ENCODE data around the gene SRP72.

DNA sequence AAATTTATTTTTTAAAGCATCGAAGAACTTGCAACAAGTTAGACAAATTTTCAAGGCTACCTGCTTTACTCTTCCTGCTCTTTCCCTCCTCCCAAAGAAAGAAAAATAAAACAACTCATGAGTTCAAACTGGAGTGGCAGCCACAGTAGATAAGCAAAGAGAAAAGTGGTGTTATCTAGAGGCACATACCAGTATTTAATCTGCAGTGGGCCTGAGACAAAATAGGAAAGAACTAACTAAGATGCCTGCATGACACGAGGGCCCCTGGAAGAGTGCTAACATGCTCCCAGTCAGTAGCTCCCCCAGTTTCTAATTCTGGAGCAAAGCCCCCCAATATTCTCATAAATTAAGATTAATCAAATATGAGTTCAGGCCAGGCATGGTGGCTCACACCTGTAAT lies 46.1 kb downstream of the SRP72 start:
- TF ChIP-seq EZH2 (IDR thresholded peaks at IDR 0.05) = no peak
- TF ChIP-seq, protein P1, sequence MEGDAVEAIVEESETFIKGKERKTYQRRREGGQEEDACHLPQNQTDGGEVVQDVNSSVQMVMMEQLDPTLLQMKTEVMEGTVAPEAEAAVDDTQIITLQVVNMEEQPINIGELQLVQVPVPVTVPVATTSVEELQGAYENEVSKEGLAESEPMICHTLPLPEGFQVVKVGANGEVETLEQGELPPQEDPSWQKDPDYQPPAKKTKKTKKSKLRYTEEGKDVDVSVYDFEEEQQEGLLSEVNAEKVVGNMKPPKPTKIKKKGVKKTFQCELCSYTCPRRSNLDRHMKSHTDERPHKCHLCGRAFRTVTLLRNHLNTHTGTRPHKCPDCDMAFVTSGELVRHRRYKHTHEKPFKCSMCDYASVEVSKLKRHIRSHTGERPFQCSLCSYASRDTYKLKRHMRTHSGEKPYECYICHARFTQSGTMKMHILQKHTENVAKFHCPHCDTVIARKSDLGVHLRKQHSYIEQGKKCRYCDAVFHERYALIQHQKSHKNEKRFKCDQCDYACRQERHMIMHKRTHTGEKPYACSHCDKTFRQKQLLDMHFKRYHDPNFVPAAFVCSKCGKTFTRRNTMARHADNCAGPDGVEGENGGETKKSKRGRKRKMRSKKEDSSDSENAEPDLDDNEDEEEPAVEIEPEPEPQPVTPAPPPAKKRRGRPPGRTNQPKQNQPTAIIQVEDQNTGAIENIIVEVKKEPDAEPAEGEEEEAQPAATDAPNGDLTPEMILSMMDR (IDR thresholded peaks at IDR 0.05 in 2 of 3, conservative IDR thresholded peaks at IDR 0.05 in 1 of 3; ENCODE audit: borderline replicate concordance in 1 of 3, insufficient read depth in 1 of 3, low read depth in 2 of 3, low read length in 2 of 3) = no peak
- no peak for TF ChIP-seq POLR2AphosphoS5 (IDR thresholded peaks at IDR 0.05; ENCODE audit: low read depth, low read length)
- no peak for TF ChIP-seq POLR2A (IDR thresholded peaks at IDR 0.05; ENCODE audit: borderline replicate concordance, extremely low read depth, insufficient read depth, insufficient read length)
- TF ChIP-seq, protein P2, sequence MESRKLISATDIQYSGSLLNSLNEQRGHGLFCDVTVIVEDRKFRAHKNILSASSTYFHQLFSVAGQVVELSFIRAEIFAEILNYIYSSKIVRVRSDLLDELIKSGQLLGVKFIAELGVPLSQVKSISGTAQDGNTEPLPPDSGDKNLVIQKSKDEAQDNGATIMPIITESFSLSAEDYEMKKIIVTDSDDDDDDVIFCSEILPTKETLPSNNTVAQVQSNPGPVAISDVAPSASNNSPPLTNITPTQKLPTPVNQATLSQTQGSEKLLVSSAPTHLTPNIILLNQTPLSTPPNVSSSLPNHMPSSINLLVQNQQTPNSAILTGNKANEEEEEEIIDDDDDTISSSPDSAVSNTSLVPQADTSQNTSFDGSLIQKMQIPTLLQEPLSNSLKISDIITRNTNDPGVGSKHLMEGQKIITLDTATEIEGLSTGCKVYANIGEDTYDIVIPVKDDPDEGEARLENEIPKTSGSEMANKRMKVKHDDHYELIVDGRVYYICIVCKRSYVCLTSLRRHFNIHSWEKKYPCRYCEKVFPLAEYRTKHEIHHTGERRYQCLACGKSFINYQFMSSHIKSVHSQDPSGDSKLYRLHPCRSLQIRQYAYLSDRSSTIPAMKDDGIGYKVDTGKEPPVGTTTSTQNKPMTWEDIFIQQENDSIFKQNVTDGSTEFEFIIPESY (IDR thresholded peaks at IDR 0.05; ENCODE audit: extremely low read depth, insufficient replicate concordance, low read length) = no peak
- TF ChIP-seq ELF1 (IDR thresholded peaks at IDR 0.05; ENCODE audit: borderline replicate concordance, low read depth) = no peak
